ENCODE results near the gene DHRS1. TPM values are rescaled to one million over a fixed set of nuclear protein-coding genes. Genes with fewer than 3 reads are reported as not detected.

Gene DHRS1
- polyA plus RNA-seq, 1 donor (not counting 4 experiments of a cell fraction or from before 2014, with no cell fraction given): 65.1 TPM

- H3K9me1 ChIP-seq (ENCODE audit: control insufficient read depth, extremely low read depth, insufficient read depth, low read length): no peaks in the 10 kb centered on the region
- DNase-seq (ENCODE audit: low read depth, low spot score): no peak
- H3K27me3 ChIP-seq (ENCODE audit: control insufficient read depth, extremely low read depth, insufficient read depth, low read length): peaks cover 13% of the 10 kb centered on the region
- H3K79me2 ChIP-seq (ENCODE audit: control insufficient read depth, insufficient read depth, low read length): no peaks in the 10 kb centered on the region
- no peak overlapping the region for H3K27ac ChIP-seq (ENCODE audit: control insufficient read depth, insufficient read depth, low read length)
- H3K4me3 ChIP-seq (ENCODE audit: control insufficient read depth in 2 of 3, extremely low read depth in 1 of 3, insufficient read depth in 2 of 3, low read depth in 1 of 3, low read length in 3 of 3): no peak overlapping the region
- no peaks in the 10 kb centered on the region for H3K9me3 ChIP-seq (ENCODE audit: control insufficient read depth, low read depth, low read length)
- dilution Hi-C loops (cut with MboI; ENCODE audit: extremely low pct_ligation_motif_present, low sequenced_read_pairs): no loop called here
- H3K9ac ChIP-seq (ENCODE audit: control insufficient read depth, extremely low read depth, insufficient read depth, low read length): no peak overlapping the region
- H3K4me1 ChIP-seq (ENCODE audit: control insufficient read depth, extremely low read depth, insufficient read depth, low read length): peaks cover 22% of the 10 kb centered on the region
- no peak overlapping the region for H3K4me2 ChIP-seq (ENCODE audit: control insufficient read depth, extremely low read depth, insufficient read depth, low read depth, low read length)
- H3K36me3 ChIP-seq (ENCODE audit: control insufficient read depth in 2 of 2, extremely low read depth in 1 of 2, insufficient read depth in 2 of 2, low read length in 2 of 2): no peaks in the 10 kb centered on the region
- H2AFZ ChIP-seq (ENCODE audit: control insufficient read depth, low read length): no peak overlapping the region
- TF ChIP-seq CTCF (optimal IDR thresholded peaks at IDR 0.05 in 1 of 3, IDR thresholded peaks at IDR 0.05 in 1 of 3, conservative IDR thresholded peaks at IDR 0.05 in 1 of 3; ENCODE audit: extremely low read depth in 1 of 3, insufficient read depth in 2 of 3, low read length in 3 of 3) (no peak), EZH2 (IDR thresholded peaks at IDR 0.05; ENCODE audit: low read length) (no peak)
- H4K20me1 ChIP-seq (ENCODE audit: control insufficient read depth, extremely low read depth, insufficient read depth, low read length): no peaks in the 10 kb centered on the region
- no peak for FAIRE-seq
Measured at GRCh38 chr14:24330973-24331674, 31.5 kb upstream of the DHRS1 start.

- H3K79me2 ChIP-seq (ENCODE audit: control insufficient read depth, insufficient read depth, low read length): no peaks in the 10 kb centered on the region
- no peaks in the 10 kb centered on the region for H3K9me1 ChIP-seq (ENCODE audit: control insufficient read depth, extremely low read depth, insufficient read depth, low read length)
- H3K36me3 ChIP-seq (ENCODE audit: control insufficient read depth in 2 of 2, extremely low read depth in 1 of 2, insufficient read depth in 2 of 2, low read length in 2 of 2): no peaks in the 10 kb centered on the region
- H3K9me3 ChIP-seq (ENCODE audit: control insufficient read depth, low read depth, low read length): no peaks in the 10 kb centered on the region
- no peak overlapping the region for H3K4me2 ChIP-seq (ENCODE audit: control insufficient read depth, extremely low read depth, insufficient read depth, low read depth, low read length)
- no peak overlapping the region for H2AFZ ChIP-seq (ENCODE audit: control insufficient read depth, low read length)
- TF ChIP-seq EZH2 (IDR thresholded peaks at IDR 0.05; ENCODE audit: low read length) (no peak), CTCF (optimal IDR thresholded peaks at IDR 0.05 in 1 of 3, IDR thresholded peaks at IDR 0.05 in 1 of 3, conservative IDR thresholded peaks at IDR 0.05 in 1 of 3; ENCODE audit: extremely low read depth in 1 of 3, insufficient read depth in 2 of 3, low read length in 3 of 3) (no peak)
- H3K9ac ChIP-seq (ENCODE audit: control insufficient read depth, extremely low read depth, insufficient read depth, low read length): no peak overlapping the region
- H4K20me1 ChIP-seq (ENCODE audit: control insufficient read depth, extremely low read depth, insufficient read depth, low read length): no peaks in the 10 kb centered on the region
- FAIRE-seq (no peak), DNase-seq (ENCODE audit: low read depth, low spot score) (no peak)
- dilution Hi-C loops (cut with MboI; ENCODE audit: extremely low pct_ligation_motif_present, low sequenced_read_pairs): no loop called here
- peaks cover 21% of the 10 kb centered on the region for H3K4me1 ChIP-seq (ENCODE audit: control insufficient read depth, extremely low read depth, insufficient read depth, low read length)
- no peak overlapping the region for H3K27ac ChIP-seq (ENCODE audit: control insufficient read depth, insufficient read depth, low read length)
- H3K27me3 ChIP-seq (ENCODE audit: control insufficient read depth, extremely low read depth, insufficient read depth, low read length): peaks cover 6% of the 10 kb centered on the region
- no peak overlapping the region for H3K4me3 ChIP-seq (ENCODE audit: control insufficient read depth in 2 of 3, extremely low read depth in 1 of 3, insufficient read depth in 2 of 3, low read depth in 1 of 3, low read length in 3 of 3)
Measured at GRCh38 chr14:24329736-24330135, 30.2 kb upstream of the DHRS1 start.

Measured in keratinocyte (primary cell).